Nephron (organoid): Measurements from ENCODE around the gene PLEKHA5.

Experiments
- H3K27ac Mint-ChIP-seq, 3 experiments: 2 replicates each; pipeline ENCODE4 v1.8.0; 2020; ENCODE audit warnings: mixed read lengths in 3 of 3, mild to moderate bottlenecking in 2 of 3, moderate library complexity in 1 of 3
- H3K27me3 Mint-ChIP-seq: 2 replicates; pipeline ENCODE4 v1.8.0; 2021; ENCODE audit warnings: low read depth, mild to moderate bottlenecking, moderate library complexity, mixed read lengths
- H3K36me3 Mint-ChIP-seq: 2 replicates; pipeline ENCODE4 v1.8.0; 2020; ENCODE audit warnings: low read depth, mixed read lengths
- H3K4me1 Mint-ChIP-seq: 2 replicates; pipeline ENCODE4 v1.8.0; 2020; ENCODE audit warnings: mixed read lengths
- H3K4me3 Mint-ChIP-seq, 3 experiments: 2 replicates each; pipeline ENCODE4 v1.8.0; 2020; ENCODE audit warnings: mild to moderate bottlenecking in 3 of 3, mixed read lengths in 3 of 3, moderate library complexity in 2 of 3
- H3K9me3 Mint-ChIP-seq: 2 replicates; pipeline ENCODE4 v1.8.0; 2020; ENCODE audit warnings: mixed read lengths
- CTCF ChIP-seq, 3 experiments: fragments of 200-600 bp; sonication (generic); IDR thresholded peaks; one replicate each; pipeline ENCODE4 v1.5.0; 2021; ENCODE audit warnings: antibody characterized with exemption in 3 of 3; ENCODE audit not compliant: unreplicated experiment in 3 of 3

The PLEKHA5 gene, protein sequence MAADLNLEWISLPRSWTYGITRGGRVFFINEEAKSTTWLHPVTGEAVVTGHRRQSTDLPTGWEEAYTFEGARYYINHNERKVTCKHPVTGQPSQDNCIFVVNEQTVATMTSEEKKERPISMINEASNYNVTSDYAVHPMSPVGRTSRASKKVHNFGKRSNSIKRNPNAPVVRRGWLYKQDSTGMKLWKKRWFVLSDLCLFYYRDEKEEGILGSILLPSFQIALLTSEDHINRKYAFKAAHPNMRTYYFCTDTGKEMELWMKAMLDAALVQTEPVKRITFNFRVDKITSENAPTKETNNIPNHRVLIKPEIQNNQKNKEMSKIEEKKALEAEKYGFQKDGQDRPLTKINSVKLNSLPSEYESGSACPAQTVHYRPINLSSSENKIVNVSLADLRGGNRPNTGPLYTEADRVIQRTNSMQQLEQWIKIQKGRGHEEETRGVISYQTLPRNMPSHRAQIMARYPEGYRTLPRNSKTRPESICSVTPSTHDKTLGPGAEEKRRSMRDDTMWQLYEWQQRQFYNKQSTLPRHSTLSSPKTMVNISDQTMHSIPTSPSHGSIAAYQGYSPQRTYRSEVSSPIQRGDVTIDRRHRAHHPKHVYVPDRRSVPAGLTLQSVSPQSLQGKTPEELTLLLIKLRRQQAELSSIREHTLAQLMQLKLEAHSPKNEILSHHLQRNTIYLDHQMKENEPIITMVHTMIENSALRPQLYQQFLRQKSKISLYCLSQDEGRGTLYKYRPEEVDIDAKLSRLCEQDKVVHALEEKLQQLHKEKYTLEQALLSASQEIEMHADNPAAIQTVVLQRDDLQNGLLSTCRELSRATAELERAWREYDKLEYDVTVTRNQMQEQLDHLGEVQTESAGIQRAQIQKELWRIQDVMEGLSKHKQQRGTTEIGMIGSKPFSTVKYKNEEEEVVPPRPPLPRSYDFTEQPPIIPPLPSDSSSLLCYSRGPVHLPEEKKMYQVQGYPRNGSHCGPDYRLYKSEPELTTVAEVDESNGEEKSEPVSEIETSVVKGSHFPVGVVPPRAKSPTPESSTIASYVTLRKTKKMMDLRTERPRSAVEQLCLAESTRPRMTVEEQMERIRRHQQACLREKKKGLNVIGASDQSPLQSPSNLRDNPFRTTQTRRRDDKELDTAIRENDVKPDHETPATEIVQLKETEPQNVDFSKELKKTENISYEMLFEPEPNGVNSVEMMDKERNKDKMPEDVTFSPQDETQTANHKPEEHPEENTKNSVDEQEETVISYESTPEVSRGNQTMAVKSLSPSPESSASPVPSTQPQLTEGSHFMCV

GRCh38 chr12:19129486-19130223 is at the start of gene PLEKHA5:
TSS of gene PLEKHA5 (plus strand) at chr12:19129733. CDS start at chr12:19129800, 67 bp downstream.
- H3K9me3 Mint-ChIP-seq, result peaks cover 23% of the 10 kb centered on the region
- peaks cover 26% of the 10 kb centered on the region for H3K4me1 Mint-ChIP-seq
- H3K4me3 Mint-ChIP-seq, result peak within 1 kb of the TSS; percentile 94 to 98 (median 95)
- peaks cover 44% of the 10 kb centered on the region for H3K36me3 Mint-ChIP-seq
- TF ChIP-seq CTCF (IDR thresholded peaks at IDR 0.05; ENCODE audit: unreplicated experiment in 3 of 3), result peak in 1 of 3 experiments; percentile 22
- no peaks in the 10 kb centered on the region for H3K27me3 Mint-ChIP-seq
- peak within 1 kb of the TSS; percentile 95 to 98 (median 98) for H3K27ac Mint-ChIP-seq

- H3K27me3 Mint-ChIP-seq, result no peaks in the 10 kb centered on the region
- H3K4me1 Mint-ChIP-seq, result no peaks in the 10 kb centered on the region
- no peaks in the 10 kb centered on the region for H3K36me3 Mint-ChIP-seq
- H3K4me3 Mint-ChIP-seq, result no peak overlapping the region
- no peak for TF ChIP-seq CTCF (IDR thresholded peaks at IDR 0.05; ENCODE audit: unreplicated experiment in 3 of 3)
- H3K27ac Mint-ChIP-seq, result no peak overlapping the region
- peaks cover 6% of the 10 kb centered on the region for H3K9me3 Mint-ChIP-seq
Observed at GRCh38 chr12:19080918-19081317, 48.6 kb upstream of the PLEKHA5 start.

DNA sequence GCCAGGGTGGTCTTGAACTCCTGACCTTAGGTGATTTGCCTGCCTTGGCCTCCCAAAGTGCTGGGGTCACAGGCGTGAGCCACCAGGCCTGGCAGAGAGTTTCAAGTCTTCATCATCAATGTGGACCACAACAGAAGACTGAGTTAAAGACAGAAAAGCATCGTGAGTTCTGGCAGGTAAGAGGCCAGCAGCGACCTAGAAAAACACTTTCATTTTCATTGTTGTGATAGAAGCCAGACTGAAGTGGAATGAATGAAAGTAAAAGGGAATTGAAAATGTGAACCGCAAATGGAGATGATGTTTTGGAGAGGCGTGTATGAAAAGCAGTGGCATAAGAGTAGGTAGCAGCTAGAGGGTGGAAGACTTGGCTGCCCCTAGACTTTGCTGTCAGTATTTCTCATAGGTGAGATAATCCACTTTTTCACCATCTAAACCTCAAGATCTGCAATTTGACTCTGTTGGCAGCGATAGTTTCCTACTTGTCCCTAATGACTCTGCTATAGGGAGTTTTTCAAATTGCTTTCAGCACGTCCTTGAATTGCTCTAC is 47.1 kb upstream of the PLEKHA5 start:
- peaks cover 6% of the 10 kb centered on the region for H3K9me3 Mint-ChIP-seq

DNA sequence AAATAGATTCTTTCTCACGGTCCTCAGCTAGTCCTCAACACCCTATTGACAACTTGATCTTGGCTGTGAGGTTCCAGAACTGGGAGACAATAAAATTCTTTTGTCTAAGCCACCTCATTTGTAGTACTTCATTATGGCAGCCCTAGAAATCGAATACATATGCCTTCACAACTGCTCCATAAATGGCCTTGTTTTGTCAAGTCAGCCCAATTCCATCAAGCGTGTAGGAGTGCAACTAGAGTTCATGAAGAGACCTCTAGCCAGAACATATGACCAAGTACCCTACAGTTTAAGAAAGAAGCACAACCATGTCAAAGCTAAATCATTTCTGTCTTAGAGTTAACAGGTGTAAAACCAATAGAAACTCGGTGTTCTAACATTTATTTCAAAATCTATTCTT is 45.0 kb upstream of the PLEKHA5 start:
- Mint-ChIP-seq H3K9me3 (peaks cover 9% of the 10 kb centered on the region), H3K27ac (no peak overlapping the region), H3K36me3 (no peaks in the 10 kb centered on the region), H3K4me1 (no peaks in the 10 kb centered on the region), H3K27me3 (no peaks in the 10 kb centered on the region), H3K4me3 (no peak overlapping the region)
- no peak for TF ChIP-seq CTCF (IDR thresholded peaks at IDR 0.05; ENCODE audit: unreplicated experiment in 3 of 3)

More for the DNA sequence above, 47.1 kb upstream of the PLEKHA5 start:
- Mint-ChIP-seq H3K4me3 (no peak overlapping the region), H3K27ac (no peak overlapping the region), H3K4me1 (no peaks in the 10 kb centered on the region), H3K27me3 (no peaks in the 10 kb centered on the region), H3K36me3 (no peaks in the 10 kb centered on the region)
- no peak for TF ChIP-seq CTCF (IDR thresholded peaks at IDR 0.05; ENCODE audit: unreplicated experiment in 3 of 3)

GRCh38 chr12:19085090-19085489 is 44.4 kb upstream of the PLEKHA5 start:
- TF ChIP-seq CTCF (IDR thresholded peaks at IDR 0.05; ENCODE audit: unreplicated experiment in 3 of 3), result no peak
- Mint-ChIP-seq H3K27me3 (no peaks in the 10 kb centered on the region), H3K4me1 (no peaks in the 10 kb centered on the region), H3K36me3 (no peaks in the 10 kb centered on the region), H3K9me3 (peaks cover 9% of the 10 kb centered on the region), H3K4me3 (no peak overlapping the region), H3K27ac (no peak overlapping the region)
